Transverse colon (tissue), 4 donors: ENCODE measurements around the gene SDR42E2. TPM values are rescaled to one million over a fixed set of nuclear protein-coding genes. Genes with fewer than 3 reads are reported as not detected.

ENCODE experiments used
- DNase-seq: peaks from one replicate; pipeline ENCODE4 v3.0.0-alpha.2; 2019
- H3K27ac ChIP-seq, 4 donors: fragments of 200-600 bp; sonication (generic); 2 replicates each; pipeline ENCODE4 v1.5.1; 2016 to 2018; ENCODE audit warnings: inconsistent platforms in 4 of 4
- H3K27me3 ChIP-seq: fragments of 200-600 bp; sonication (generic); 2 replicates; pipeline ENCODE4 v1.5.1; 2017; ENCODE audit warnings: inconsistent platforms
- H3K36me3 ChIP-seq, 4 donors: fragments of 200-600 bp; sonication (generic); 2 replicates each; pipeline ENCODE4 v1.5.1; 2017 to 2019; ENCODE audit warnings: inconsistent platforms in 4 of 4
- H3K4me1 ChIP-seq, 4 donors: fragments of 200-600 bp; sonication (generic); 2 replicates each; pipeline ENCODE4 v1.5.1; 2017 to 2020; ENCODE audit warnings: inconsistent platforms in 4 of 4
- H3K4me3 ChIP-seq, 4 donors: fragments of 200-600 bp; sonication (generic); 1 replicate in 1 of 4; 2 replicates in 3 of 4; pipeline versions ENCODE4 v1.5.1 to v1.6.1; 2017 to 2019; ENCODE audit warnings: inconsistent platforms in 4 of 4
- H3K9me3 ChIP-seq, 2 donors: fragments of 200-600 bp; sonication (generic); 2 replicates each; pipeline ENCODE4 v1.5.1; 2017 to 2019; ENCODE audit warnings: inconsistent platforms in 2 of 2
- EP300 ChIP-seq: sonication (generic); formaldehyde crosslinking; IDR thresholded peaks from one replicate; pipeline ENCODE4 v1.6.1; 2017; ENCODE audit warnings: antibody characterized with exemption, low read depth
- POLR2A ChIP-seq: fragments of 450-650 bp; IDR thresholded peaks from one replicate; pipeline ENCODE4 v1.6.1; 2016; ENCODE audit warnings: antibody characterized with exemption, mild to moderate bottlenecking, moderate library complexity
- POLR2AphosphoS5 ChIP-seq, 3 donors: sonication (generic); formaldehyde crosslinking; IDR thresholded peaks; one replicate each; pipeline ENCODE4 v1.6.1; 2016; ENCODE audit warnings: antibody characterized with exemption in 3 of 3
- WGBS, 2 donors: methylation state at CpG; one replicate each; pipeline ENCODE4 v1.1.5; 2018; ENCODE audit warnings: low coverage in 1 of 2; 5-methylcytosine and 5-hydroxymethylcytosine counted together
- in situ Hi-C, 4 donors: fragments of 200-750 bp; cut with MboI; loops; one replicate each; pipeline versions ENCODE4 v1.15.0 to v1.15.1; 2017; ENCODE audit warnings: low sequenced_read_pairs in 3 of 4, low pct_ligation_motif_present in 1 of 4, low pct_unique_long_range_greater_than_20kb in 1 of 4
- intact Hi-C: fragments of 100-400 bp; cut with DNase I; formaldehyde crosslinking; loops from one replicate; pipeline ENCODE4 v1.15.1; 2023; ENCODE audit warnings: low total_unique reads
- total RNA-seq, 4 donors: library from RNA; depleted of rRNA; stranded (reverse); fragments of >200 nt; gene quantifications; one replicate each; pipeline ENCODE4 v1.1.0, GENCODE V29; 2016
- TF ChIP-seq, protein P1 (sequence below), 5 experiments: fragments of 200-600 bp in 3 of 5; fragments of 450-650 bp in 2 of 5; sonication (generic) in 3 of 5; IDR thresholded peaks; 1 replicate in 2 of 5; 2 replicates in 3 of 5; pipeline ENCODE4 v1.5.1; 2016 to 2017; ENCODE audit warnings: antibody characterized with exemption in 5 of 5, inconsistent platforms in 3 of 5, mild to moderate bottlenecking in 2 of 5, moderate library complexity in 1 of 5

SDR42E2 gene
- total RNA-seq, 4 donors from 2014 or later, result not detected

DNA sequence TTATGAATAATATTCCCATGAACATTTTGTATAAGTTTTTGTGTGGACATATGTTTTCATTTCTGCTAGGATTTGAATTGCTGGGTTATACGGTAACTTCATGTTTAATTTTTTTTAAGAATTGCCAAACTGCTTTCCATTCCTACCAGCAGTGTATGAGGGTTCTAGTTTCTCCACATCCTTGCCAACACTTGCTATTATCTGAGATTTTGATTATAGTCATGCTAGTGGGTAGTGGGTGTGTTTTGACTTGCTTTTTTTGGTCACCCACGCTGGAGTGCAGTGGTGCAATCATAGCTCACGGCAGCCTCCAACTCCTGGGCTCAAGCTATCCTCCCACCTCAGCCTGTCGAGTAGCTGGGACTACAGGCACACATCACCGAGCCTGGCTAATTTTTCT, 40.8 kb downstream of the SDR42E2 start:
- peaks cover 11 to 34% (median 15%) of the 10 kb centered on the region in 4 donors for H3K4me1 ChIP-seq
- in situ Hi-C loops, result loop anchor here in 2 of 4 donors (5.0 to 10.0 kb wide), 2 partner anchors 92 to 94 kb away; partner anchors contain the start of gene POLR3E (in 2 of the 2)
- intact Hi-C loops, result no loop called here
- H3K27ac ChIP-seq, result no peak overlapping the region
- DNase-seq, result no peak
- no peaks in the 10 kb centered on the region for H3K9me3 ChIP-seq
- TF ChIP-seq EP300 (no peak), POLR2AphosphoS5 (IDR thresholded peaks at IDR 0.05) (no peak), POLR2A (no peak)
- TF ChIP-seq, protein P1, sequence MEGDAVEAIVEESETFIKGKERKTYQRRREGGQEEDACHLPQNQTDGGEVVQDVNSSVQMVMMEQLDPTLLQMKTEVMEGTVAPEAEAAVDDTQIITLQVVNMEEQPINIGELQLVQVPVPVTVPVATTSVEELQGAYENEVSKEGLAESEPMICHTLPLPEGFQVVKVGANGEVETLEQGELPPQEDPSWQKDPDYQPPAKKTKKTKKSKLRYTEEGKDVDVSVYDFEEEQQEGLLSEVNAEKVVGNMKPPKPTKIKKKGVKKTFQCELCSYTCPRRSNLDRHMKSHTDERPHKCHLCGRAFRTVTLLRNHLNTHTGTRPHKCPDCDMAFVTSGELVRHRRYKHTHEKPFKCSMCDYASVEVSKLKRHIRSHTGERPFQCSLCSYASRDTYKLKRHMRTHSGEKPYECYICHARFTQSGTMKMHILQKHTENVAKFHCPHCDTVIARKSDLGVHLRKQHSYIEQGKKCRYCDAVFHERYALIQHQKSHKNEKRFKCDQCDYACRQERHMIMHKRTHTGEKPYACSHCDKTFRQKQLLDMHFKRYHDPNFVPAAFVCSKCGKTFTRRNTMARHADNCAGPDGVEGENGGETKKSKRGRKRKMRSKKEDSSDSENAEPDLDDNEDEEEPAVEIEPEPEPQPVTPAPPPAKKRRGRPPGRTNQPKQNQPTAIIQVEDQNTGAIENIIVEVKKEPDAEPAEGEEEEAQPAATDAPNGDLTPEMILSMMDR (IDR thresholded peaks at IDR 0.05), result no peak
- H3K36me3 ChIP-seq, result no peaks in the 10 kb centered on the region
- no peak overlapping the region for H3K4me3 ChIP-seq
- WGBS, 2 donors, result 83 to 87% methylated on average over 2 to 5 of the region's 5 CpGs
- H3K27me3 ChIP-seq, result no peaks in the 10 kb centered on the region

DNA sequence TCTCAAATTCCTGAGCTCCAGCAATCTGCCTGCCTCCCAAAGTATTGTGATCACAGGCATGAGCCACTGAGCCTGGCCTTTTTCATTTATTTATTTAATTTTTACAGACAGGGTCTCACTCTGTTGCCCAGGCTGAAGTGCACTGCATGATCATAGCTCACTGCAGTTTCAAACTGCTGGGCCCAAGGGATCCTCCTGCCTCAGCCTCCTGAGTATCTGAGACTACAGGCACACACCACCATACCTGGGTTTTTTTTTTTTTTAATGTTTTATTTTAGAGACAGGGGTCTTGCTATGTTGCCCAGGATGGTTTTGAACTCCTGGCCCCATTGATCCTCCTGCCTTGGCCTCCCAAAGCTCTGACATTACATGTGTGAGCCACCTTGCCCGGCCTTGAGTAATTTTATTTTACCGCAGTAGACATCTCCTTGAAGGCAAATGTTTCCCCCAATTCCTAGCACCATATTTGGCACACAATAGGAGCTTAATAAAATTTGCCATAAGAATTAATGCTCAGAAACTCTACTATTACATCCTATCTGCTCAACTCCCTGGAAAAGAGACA, 41.9 kb downstream of the SDR42E2 start:
- Histone ChIP-seq H3K27ac (no peak overlapping the region), H3K4me1 (peaks cover 13 to 39% (median 20%) of the 10 kb centered on the region in 4 donors), H3K36me3 (no peaks in the 10 kb centered on the region), H3K27me3 (no peaks in the 10 kb centered on the region), H3K4me3 (no peak overlapping the region), H3K9me3 (no peaks in the 10 kb centered on the region)
- TF ChIP-seq, protein P1 (IDR thresholded peaks at IDR 0.05), result no peak
- TF ChIP-seq EP300 (no peak), POLR2AphosphoS5 (IDR thresholded peaks at IDR 0.05) (no peak), POLR2A (no peak)
- intact Hi-C loops (no loop called here), in situ Hi-C loops (loop anchor here in 2 of 4 donors (5.0 to 10.0 kb wide), 2 partner anchors 91 to 93 kb away; partner anchors contain the start of gene POLR3E (in 2 of the 2))
- 94 to 98% methylated on average over 2 of the region's 2 CpGs for WGBS, 2 donors
- DNase-seq, result no peak

DNA sequence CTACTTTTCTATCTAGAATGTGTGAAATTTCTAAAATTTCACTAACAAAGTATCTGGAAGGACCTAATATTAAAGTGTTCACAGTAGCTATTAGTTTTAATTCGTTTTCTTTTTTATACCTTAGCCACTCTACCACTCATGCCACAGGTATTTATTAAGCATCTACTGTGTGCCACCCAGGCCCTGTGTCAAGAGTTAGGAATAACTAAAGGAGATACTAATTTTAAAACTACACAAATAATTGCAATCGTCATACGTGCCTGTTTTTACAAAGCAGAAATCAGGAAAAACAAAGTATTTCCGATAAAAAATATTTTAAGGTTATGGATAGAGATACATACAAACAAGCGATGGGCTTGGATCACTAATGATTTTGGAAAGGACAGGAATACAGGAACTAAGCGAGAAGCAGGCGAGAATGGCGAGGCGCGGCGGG, 43.3 kb downstream of the SDR42E2 start:
- intact Hi-C loops, result loop anchor here (2.0 to 5.0 kb wide), 2 partner anchors 37 to 91 kb away; partner anchors contain the start of gene POLR3E
- no peak for TF ChIP-seq EP300
- TF ChIP-seq, protein P1 (IDR thresholded peaks at IDR 0.05), result no peak
- TF ChIP-seq POLR2AphosphoS5 (IDR thresholded peaks at IDR 0.05), result no peak
- no peak for TF ChIP-seq POLR2A

DNA sequence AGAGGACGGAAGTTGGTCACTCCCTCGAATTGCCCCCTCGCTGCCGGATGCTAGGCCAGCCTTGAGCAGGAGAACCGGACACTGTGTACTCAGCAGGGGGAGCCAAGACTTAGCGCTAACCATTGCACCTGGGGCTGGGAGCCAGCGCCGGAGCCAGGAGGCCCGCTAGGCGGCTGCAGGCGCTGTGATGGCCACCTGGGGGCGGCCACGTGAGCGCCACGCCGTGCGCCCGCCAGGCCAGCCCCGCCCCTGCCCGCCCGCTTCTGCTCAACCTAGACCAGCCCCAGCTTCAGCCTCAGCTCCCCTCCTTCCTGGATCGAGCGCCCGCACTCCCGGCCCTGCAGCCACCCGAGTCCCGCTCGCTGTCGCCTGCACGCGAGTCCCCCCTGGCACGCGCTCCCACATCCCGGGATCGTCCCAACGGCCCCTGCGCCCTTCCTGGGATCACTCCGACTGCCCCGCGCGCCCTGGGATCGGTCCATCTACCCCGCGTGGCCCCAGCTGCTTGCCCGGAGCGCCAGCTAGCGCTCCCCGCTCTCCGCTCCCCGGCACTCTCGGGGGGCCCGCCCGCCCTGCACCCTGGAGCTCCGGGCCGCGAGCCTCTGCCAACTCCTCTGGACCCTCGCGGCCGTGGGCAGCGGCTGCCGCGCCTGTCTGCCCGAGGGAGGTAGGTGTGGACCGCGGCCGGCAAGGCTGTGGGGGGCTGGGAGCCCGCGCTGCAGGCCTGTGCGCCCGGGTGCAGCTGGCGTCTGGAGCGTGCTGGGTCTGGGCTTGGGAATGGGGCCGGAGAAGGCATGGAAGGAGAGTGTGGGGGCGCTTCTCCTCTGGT, 43.9 kb downstream of the SDR42E2 start, which contains the start of gene EEF2K:
TSS of gene EEF2K (plus strand) at position 266 of the 829 bp plus-strand sequence. CDS start 19,452 bp downstream, outside the sequence.
- Histone ChIP-seq H3K4me3 (peak within 1 kb of the TSS; percentile 69 to 95 (median 84)), H3K4me1 (peaks cover 17 to 52% (median 31%) of the 10 kb centered on the region in 4 donors), H3K36me3 (no peaks in the 10 kb centered on the region), H3K9me3 (no peaks in the 10 kb centered on the region), H3K27me3 (no peaks in the 10 kb centered on the region), H3K27ac (peak within 1 kb of the TSS; percentile 90 to 97 (median 94))
- WGBS, 2 donors, result 1% methylated on average over 49 of the region's 74 CpGs; no CpG with 5 or more reads in 1 of the 2 donors
- intact Hi-C loops (loop anchor here (2.0 to 5.0 kb wide), 2 partner anchors 36 to 91 kb away; partner anchors contain the start of gene POLR3E), in situ Hi-C loops (loop anchor here in 2 of 4 donors (5.0 to 10.0 kb wide), 2 partner anchors 89 to 91 kb away; partner anchors contain the start of gene POLR3E (in 2 of the 2))
- TF ChIP-seq POLR2AphosphoS5 (IDR thresholded peaks at IDR 0.05) (peak; percentile 65 to 81 (median 70)), POLR2A (peak; percentile 60), EP300 (no peak)
- TF ChIP-seq, protein P1 (IDR thresholded peaks at IDR 0.05), result peak; percentile 72 to 97 (median 86)
- peak; percentile 95 for DNase-seq

More for the DNA sequence above, 43.3 kb downstream of the SDR42E2 start:
- Histone ChIP-seq H3K27me3 (no peaks in the 10 kb centered on the region), H3K27ac (peak overlapping the region; percentile 90 to 97 (median 94)), H3K4me1 (peaks cover 13 to 49% (median 25%) of the 10 kb centered on the region in 4 donors), H3K9me3 (no peaks in the 10 kb centered on the region), H3K36me3 (no peaks in the 10 kb centered on the region), H3K4me3 (peak overlapping the region in 3 of 4 donors; percentile 69 to 86 (median 82))
- no peak for DNase-seq
- 4 to 6% methylated on average over 8 to 11 of the region's 11 CpGs for WGBS, 2 donors
- in situ Hi-C loops, result loop anchor here in 2 of 4 donors (5.0 to 10.0 kb wide), 2 partner anchors 89 to 92 kb away; partner anchors contain the start of gene POLR3E (in 2 of the 2)
